G401.6 (cell line): ENCODE measurements around the gene AHCTF1.
"Not testable (repeated sequence)": the region's sequence is repeated elsewhere in the genome, so short reads cannot be mapped to it uniquely, and the experiment has no call there.

Experiments used
- FAIRE-seq: peaks from 2 replicates; lab custom pipeline; 2012; peaks lifted over from hg19 to GRCh38; lab: Jason Lieb, UNC

Gene AHCTF1

GRCh38 chr1:246916026-246916923, 15.5 kb downstream of the AHCTF1 start:
- not testable (repeated sequence) for FAIRE-seq

- FAIRE-seq = peak; percentile 91
Observed at GRCh38 chr1:246907472-246907871, 24.3 kb downstream of the AHCTF1 start.

GRCh38 chr1:246906833-246907232, 24.9 kb downstream of the AHCTF1 start:
- no peak for FAIRE-seq

- FAIRE-seq = no peak
Observed at GRCh38 chr1:246901874-246902273, 29.9 kb downstream of the AHCTF1 start.

- no peak for FAIRE-seq
Observed at GRCh38 chr1:246897302-246897701, 34.4 kb downstream of the AHCTF1 start.

GRCh38 chr1:246893191-246893939, 38.4 kb downstream of the AHCTF1 start:
- FAIRE-seq = no peak

- peak; percentile 13 for FAIRE-seq
Observed at GRCh38 chr1:246891105-246891504, 40.6 kb downstream of the AHCTF1 start.

- FAIRE-seq = no peak
Observed at GRCh38 chr1:246888522-246888921, 43.2 kb downstream of the AHCTF1 start.

GRCh38 chr1:246885389-246885788, 46.4 kb downstream of the AHCTF1 start:
- FAIRE-seq = not testable (repeated sequence)

- FAIRE-seq = no peak
Observed at GRCh38 chr1:246878551-246878950, 53.2 kb downstream of the AHCTF1 start.

- no peak for FAIRE-seq
Observed at GRCh38 chr1:246876431-246876830, 55.3 kb downstream of the AHCTF1 start.

- no peak for FAIRE-seq
Observed at GRCh38 chr1:246875041-246876026, 56.4 kb downstream of the AHCTF1 start.

GRCh38 chr1:246865921-246866320, 65.8 kb downstream of the AHCTF1 start:
- FAIRE-seq = no peak

- not testable (repeated sequence) for FAIRE-seq
Observed at GRCh38 chr1:246863791-246864190, 68.0 kb downstream of the AHCTF1 start.

GRCh38 chr1:246860401-246860800, 71.3 kb downstream of the AHCTF1 start:
- FAIRE-seq = no peak

GRCh38 chr1:246856371-246856770, 75.4 kb downstream of the AHCTF1 start:
- no peak for FAIRE-seq

GRCh38 chr1:246850640-246851039, 81.1 kb downstream of the AHCTF1 start:
- FAIRE-seq = not testable (repeated sequence)

GRCh38 chr1:246843876-246844275, 87.9 kb downstream of the AHCTF1 start:
- FAIRE-seq = no peak

GRCh38 chr1:246840761-246841160, 91.0 kb downstream of the AHCTF1 start:
- FAIRE-seq = not testable (repeated sequence)

- FAIRE-seq = no peak
Observed at GRCh38 chr1:246838118-246838456, 93.7 kb downstream of the AHCTF1 start.

- FAIRE-seq = no peak
Observed at GRCh38 chr1:246837418-246838117, 94.2 kb downstream of the AHCTF1 start.
